Measurements from ENCODE around the gene AADAT.

GRCh38 chr4:170037481-170037880 lies 52.3 kb downstream of the AADAT start:
- TF ChIP-seq CTCF (conservative IDR thresholded peaks at IDR 0.05) (no peak), ZFX (IDR thresholded peaks at IDR 0.05) (no peak)
